Neural cell (in vitro differentiated cells): ENCODE measurements around the gene DCHS2.

Source experiments
- EP300 ChIP-seq: fragments of 450-650 bp; conservative IDR thresholded peaks from 2 replicates; pipeline ENCODE4 v1.6.1; 2014; ENCODE audit warnings: antibody characterized with exemption, mild to moderate bottlenecking, moderate library complexity; ENCODE audit not compliant: poor library complexity, severe bottlenecking
- EZH2 ChIP-seq: fragments of 200-600, 300-800 bp; shearing (Covaris generic), sonication (generic); IDR thresholded peaks from 2 replicates; pipeline ENCODE4 v1.6.1; 2014; ENCODE audit warnings: antibody characterized with exemption, low read length, borderline replicate concordance, mild to moderate bottlenecking; ENCODE audit not compliant: insufficient read depth, poor library complexity, severe bottlenecking
- POLR2AphosphoS5 ChIP-seq: IDR thresholded peaks from 2 replicates; pipeline ENCODE4 v1.6.1; 2012
- RAD21 ChIP-seq: fragments of 450-650 bp; conservative IDR thresholded peaks from 2 replicates; pipeline ENCODE4 v1.6.1; 2014; ENCODE audit warnings: antibody characterized with exemption, mild to moderate bottlenecking, moderate library complexity
- REST ChIP-seq: IDR thresholded peaks from 2 replicates; pipeline ENCODE4 v1.6.1; 2012; ENCODE audit warnings: borderline replicate concordance
- SMC3 ChIP-seq: fragments of 450-650 bp; conservative IDR thresholded peaks from 2 replicates; pipeline ENCODE4 v1.6.1; 2014; ENCODE audit warnings: antibody characterized with exemption, mild to moderate bottlenecking, moderate library complexity; ENCODE audit not compliant: poor library complexity
- TF ChIP-seq, protein P1 (sequence below): fragments of 450-650 bp; IDR thresholded peaks from 2 replicates; pipeline ENCODE4 v1.5.1; 2014; ENCODE audit warnings: antibody characterized with exemption, mild to moderate bottlenecking, moderate library complexity; ENCODE audit not compliant: poor library complexity, severe bottlenecking

GRCh38 chr4:154475820-154476219 lies 15.8 kb downstream of the DCHS2 start:
- TF ChIP-seq POLR2AphosphoS5, result no peak
- TF ChIP-seq, protein P1, sequence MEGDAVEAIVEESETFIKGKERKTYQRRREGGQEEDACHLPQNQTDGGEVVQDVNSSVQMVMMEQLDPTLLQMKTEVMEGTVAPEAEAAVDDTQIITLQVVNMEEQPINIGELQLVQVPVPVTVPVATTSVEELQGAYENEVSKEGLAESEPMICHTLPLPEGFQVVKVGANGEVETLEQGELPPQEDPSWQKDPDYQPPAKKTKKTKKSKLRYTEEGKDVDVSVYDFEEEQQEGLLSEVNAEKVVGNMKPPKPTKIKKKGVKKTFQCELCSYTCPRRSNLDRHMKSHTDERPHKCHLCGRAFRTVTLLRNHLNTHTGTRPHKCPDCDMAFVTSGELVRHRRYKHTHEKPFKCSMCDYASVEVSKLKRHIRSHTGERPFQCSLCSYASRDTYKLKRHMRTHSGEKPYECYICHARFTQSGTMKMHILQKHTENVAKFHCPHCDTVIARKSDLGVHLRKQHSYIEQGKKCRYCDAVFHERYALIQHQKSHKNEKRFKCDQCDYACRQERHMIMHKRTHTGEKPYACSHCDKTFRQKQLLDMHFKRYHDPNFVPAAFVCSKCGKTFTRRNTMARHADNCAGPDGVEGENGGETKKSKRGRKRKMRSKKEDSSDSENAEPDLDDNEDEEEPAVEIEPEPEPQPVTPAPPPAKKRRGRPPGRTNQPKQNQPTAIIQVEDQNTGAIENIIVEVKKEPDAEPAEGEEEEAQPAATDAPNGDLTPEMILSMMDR, result no peak
- TF ChIP-seq RAD21, result no peak
- no peak for TF ChIP-seq EZH2
- TF ChIP-seq EP300, result no peak
- TF ChIP-seq REST, result no peak
- TF ChIP-seq SMC3, result no peak
